NCI-H128 (cell line): ENCODE measurements around the gene ADCY4.

Experiments used
- DNase-seq: peaks from one replicate; lab custom pipeline; 2025; ENCODE audit not compliant: unreplicated experiment; lab: John Stamatoyannopoulos, UW

Gene ADCY4

DNA sequence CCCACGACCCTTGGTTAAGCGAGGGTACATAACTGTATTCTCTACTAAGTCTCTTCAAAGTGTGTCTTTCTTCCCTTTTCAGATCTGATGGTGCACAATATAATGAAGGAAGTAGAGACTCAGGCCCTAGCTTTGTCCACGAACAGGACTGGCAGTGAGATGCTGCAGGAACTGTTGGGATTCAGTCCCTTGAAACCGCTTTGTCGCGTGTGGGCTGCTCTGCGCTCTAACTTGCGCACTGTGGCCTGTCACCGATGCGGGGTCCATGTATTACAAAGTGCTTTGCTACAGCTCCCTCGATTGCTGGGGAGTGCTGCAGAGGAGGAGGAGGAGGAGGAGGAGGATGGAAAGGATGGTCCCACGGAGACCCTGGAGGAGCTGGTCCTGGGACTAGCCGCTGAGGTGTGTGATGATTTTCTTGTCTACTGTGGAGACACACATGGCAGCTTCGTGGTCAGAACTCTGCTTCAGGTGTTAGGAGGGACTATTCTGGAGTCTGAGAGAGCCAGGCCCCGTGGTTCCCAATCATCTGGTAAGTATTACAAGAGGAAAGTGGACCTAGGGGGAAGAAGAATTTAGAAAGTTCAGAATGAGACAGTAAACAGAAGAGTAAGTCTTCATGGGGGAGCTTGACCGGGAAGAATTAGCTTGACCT is 34.4 kb downstream of the ADCY4 start:
- DNase-seq, result no peak

DNA sequence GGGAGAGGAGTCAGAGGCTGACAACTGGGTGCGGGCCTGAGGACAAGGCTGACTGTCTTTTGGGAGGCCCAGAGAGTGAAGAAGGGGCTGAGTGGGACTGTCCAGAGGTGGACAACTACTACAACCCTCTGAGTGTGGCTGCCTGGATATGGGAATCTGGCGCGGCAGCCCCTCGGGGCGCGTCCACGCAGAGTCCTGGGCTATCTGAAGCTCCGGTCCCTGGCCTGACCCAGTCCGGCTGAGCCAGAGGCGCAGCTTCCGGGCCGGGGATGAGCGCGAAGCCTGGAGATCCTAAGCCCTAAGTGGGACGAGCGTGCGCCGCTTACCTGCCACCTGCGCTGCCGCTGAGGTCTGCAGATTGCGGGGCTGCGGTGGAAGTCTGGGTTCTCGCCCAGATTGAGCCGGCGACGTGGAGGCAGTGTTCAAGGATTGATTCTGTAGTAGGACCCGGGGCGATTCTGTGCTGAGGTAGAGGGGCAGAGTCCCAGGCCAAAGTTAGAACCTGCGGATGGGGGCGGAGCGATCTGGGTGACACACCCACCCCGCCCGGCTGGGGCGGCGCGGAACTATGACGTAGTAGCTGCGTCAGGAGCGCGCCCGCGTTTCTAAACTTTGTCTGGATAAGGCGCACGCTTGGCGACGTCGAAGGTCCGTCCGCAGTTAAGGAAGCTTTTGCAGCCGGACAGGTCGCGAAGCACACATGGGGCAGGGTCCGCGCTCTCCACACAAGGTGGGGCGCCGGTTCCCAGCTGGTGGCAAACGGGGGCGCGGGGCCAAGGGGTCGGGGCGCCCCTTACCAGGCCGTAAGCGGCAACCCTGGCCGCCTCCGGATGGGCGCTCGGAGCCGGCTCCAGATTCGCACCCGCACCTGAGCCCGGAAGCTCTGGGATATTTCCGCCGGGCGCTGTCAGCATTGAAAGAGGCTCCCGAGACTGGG is 35.3 kb downstream of the ADCY4 start, which contains the start of the genes DHRS1 and NOP9:
Gene DHRS1 (minus strand): TSS at position 526 of the 937 bp plus-strand sequence. CDS start 674 bp downstream, outside the sequence.
Gene NOP9 (plus strand): TSS at position 596 of the 937 bp plus-strand sequence. CDS start 105 bp downstream, at position 701.
- DNase-seq, result peak; percentile 63

DNA sequence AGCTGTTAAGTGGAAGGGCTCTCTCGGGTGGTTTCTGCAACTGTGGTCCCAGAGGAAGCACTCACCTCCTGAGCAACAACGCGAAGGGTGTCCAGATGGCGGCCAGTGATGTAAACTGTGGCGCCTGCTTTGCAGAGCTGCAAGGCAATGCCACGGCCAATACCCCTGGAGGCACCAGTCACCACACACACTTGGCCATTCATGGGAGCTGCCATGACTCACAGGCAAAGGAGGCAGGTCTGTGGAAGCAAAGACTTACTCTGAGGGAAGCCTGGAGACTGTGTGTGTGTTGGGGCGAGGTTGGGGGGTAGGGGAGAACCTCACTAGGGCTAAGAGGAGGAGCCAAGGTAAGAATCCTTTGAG is 36.0 kb downstream of the ADCY4 start:
- no peak for DNase-seq

DNA sequence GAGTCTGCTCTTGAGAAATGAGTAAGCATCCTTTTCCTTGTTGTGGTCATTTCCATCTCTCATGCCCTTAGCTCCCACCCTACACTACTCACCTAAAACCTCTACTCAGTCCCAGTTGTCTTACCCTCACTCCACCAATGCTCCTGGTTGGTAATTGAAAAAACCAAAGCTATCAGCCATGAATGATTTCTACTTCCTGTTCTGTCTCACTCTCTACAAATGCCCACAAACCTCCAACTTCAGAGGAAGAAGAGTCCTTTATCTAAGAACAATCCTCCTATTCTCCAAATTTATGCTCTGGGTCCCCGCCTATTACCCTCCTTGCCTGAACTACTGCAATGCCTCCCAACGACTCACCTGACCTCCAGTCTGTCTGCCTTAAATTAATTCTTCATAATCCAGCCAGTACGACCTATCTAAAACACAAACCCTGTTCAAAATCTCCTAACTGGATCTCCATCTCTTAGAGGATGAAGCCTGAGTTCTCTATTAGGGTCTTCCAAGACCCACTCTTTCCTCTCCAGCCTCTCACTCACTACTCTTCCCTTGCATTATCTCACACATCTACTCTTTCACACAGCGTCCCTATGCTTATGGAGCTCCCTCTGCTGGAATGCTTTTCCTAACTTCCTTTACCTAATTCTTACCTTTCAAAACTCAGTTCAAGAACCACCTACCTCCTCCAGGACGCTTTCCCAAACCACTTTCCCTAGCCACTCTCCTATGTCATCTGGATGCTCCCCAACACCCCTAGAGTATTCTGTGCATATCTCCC is 37.5 kb downstream of the ADCY4 start:
- DNase-seq, result no peak

DNA sequence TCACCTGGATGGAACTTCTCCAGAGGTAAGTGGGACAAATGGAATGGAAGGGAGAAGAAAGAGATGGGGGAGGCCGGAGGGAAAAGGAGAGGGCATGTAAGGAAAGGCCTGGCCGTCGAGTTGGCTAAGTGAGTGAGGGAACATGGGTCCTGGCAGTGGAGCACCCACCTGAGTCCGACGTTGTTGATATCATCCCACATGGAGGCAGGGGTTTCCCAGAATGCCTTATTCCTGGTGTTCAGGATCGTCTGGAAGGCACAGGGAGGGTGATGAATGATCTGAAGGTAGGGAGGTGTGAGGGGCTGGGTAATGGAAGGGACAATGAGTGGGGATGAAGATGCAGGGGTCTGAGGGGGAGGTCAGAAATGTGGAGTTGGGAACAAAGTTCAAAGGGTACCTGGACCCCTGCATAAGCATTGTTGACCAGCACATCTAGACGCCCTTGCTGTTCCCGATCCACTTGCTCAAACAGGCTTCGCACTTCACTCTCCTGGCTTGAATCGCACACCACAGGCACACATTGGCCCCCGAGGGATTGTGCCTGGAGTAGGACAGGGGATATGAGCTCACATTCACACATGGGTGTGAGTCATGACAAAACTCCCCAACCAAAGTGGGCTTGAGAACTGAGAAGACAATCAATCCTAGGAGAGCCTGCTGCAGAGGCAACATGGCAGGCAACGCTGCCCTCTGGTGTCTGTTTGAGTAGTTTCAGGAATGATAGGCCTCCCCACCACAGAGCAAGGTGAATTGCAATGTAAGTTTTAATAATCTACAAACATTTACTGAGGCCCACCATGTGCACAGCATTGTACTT is 38.3 kb downstream of the ADCY4 start:
- no peak for DNase-seq

DNA sequence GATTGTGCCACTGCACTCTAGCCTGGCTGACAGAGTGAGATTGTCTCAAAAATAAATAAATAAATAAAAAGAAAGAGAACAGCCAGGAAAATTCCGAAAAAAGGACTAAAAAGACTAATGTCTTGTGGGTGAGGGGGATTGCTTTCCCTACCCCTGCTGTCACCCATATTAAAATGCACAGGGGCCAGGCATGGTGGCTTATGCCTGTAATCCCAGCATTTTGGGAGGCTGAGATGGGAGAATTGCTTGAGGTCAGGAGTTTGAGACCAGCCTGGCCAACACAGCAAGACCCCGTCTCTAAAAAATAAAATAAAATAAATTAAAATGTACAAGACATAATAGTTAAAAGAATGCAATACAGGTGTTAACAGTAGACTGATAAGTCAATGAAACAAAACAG is 41.3 kb downstream of the ADCY4 start:
- DNase-seq, result no peak

DNA sequence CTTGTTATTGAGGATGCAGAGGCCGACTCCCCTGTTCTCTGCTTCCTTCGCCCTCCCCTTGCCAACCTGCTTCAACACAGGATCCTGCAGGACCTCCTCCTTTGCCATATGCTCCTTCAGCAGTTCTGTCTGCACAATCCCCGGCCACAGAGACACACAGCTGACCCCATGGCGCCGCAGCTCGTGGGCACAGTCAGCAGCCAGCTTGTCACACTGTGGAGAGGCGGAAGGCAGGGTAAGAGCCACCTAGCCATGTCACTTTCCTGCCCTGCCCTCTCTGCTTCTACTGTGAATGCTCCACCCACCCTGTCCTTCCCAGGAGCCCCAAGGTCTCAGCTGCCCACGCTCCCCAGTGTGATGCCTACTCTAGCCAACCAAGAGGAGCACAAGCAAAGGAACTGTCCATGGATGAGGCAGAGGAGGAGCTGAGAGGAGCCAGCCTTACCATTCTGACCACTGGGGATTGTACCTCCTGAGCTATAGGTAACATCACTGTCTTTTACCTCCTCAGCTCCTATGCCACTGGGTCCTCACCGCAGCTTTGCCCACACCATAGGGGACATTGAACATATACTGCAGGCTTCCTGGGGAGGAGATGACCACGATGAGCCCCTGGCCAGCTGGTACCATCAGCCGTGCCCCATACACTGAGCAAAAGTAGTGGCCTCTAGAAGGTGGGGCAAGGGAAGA is 42.6 kb downstream of the ADCY4 start:
- DNase-seq, result no peak

DNA sequence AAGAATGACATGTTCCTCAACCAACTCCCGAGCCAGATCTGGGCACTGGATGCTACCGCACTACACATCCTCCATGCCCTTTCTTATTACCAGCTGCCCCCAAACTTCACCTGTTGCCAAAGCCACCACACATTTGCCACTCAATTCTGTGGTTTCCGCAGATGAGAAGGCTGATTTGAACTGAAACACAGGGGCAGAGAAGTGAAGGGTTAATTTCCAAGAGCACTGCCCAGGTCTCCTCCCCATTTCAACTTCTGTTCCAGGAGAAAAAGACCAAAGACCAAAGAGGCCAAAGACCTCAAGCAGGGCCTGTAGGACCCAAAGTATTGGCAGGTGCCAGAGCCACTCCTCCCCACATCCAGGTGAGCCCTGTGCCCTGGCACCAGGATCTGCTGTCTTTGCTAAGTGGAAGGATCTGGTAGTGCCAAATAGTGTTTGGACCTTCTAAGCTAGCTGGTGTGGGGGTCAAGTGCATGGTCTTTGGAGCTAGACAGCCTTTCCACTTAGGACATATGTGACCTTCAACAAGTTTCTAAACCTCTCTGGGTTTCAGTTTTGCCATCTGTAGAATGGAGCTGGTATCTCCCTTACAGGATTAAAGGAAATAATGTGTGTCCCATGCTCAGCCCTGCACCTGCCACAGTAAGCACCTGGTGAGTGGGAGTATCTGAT is 43.3 kb downstream of the ADCY4 start:
- DNase-seq, result no peak

DNA sequence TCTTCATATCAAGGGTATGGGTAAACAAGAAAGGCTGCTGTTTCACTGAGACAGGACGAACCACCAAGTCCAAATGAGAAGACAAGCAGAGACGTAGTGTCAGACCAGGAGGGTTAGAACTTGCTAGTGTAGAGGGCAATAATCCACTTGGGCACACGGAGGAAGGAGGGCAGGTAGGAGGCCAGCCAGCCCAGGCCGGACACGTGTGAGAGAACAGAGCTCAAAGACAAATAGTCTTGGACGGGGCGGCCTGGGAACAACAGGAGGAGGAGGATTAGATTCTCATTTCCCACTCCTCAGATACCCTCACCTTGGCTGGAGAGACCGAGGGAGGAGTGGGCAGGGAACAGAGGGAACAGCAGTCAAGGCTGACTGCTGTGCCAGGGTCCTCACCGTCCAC is 44.1 kb downstream of the ADCY4 start:
- DNase-seq, result no peak

DNA sequence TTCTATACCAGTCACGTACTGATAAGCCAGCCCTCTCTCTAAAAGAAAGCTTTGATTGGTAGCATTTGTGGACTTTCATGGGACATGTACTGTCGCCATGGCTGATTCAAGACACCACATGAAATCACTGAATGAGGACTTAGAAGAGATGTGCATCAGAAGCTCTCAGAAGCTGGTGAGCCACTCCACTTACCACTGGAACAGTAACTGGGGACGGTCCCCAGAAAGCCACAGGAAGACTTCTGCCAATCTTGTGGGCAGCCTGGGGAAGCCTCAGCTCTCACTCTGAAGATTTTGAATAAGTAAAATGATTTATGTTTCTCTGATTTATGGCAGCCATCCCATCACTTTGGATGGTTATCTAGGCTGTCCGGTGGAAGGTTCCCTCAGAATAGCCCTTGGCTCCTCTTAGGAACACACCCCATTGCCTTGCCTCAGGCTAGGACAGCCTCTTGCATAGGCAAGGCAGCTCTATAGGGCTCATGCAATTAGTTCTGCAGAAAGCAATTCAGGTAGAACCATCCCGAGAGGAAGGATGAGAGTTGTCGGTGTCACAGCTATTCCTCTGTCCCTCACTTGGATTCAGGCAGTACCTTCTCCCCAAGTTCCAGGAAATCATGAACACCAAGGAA is 45.1 kb downstream of the ADCY4 start:
- no peak for DNase-seq

DNA sequence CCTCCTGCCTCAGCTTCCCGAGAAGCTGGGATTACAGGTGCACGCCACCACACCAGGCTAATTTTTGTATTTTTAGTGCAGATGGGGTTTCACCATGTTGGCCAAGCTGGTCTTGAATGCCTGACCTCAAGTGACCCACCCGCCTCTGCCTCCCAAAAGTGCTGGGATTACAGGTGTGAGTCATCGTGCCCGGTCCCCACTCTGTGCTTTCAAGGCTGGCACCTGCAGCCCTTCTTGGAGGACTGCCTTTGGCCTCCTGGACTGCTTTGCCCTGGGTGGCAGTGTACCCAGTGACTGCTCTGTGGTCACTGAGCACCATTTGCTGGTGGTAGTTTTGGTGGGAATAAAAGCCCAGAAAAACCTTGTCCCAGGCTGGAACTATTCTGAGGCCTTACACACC is 47.9 kb downstream of the ADCY4 start:
- no peak for DNase-seq

DNA sequence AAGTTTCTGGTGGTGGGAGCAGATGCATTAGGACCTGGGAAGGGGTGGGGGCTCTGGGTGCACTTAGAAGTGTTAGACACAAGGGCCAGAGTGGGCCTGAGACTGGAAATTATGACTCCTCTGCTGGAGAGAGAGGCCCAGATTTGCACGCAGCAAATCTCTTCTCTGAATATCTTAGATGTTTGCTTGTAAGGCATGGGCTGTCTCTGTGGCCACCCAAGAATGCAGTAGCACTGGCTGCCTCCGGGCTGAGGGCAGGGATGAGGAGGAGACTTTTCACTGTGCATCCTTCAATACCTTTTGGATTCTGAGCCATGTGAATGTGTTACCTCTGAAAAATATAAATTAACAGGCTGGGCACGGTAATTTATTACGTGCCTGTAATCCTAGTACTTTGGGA is 49.5 kb downstream of the ADCY4 start:
- DNase-seq, result no peak

DNA sequence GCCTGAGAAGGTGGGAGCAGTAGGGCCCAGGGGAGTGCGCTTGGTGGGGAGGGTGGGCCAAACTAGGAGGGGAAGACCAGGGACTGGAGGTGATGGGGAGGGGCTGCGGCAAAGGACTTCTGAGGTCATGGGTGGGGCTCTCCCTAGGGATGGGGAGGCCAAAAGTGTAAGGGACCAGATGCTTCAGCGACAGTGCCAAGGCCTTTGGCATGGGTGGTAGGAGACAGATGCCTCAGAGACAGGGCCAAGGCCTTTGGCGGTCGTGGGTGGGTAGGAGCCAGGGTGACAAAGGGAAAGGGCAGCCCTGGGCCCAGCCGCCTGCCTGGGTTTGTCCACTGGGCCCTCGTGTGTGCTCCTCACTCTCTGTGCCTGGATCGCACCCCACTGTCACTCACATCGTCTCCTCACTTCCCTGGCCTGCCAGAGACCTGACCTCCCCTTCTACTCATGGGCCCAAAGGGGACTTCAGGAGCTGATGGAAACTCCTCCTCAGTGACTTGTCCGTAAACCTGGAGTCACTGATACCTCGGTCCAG is 50.3 kb downstream of the ADCY4 start:
- no peak for DNase-seq

DNA sequence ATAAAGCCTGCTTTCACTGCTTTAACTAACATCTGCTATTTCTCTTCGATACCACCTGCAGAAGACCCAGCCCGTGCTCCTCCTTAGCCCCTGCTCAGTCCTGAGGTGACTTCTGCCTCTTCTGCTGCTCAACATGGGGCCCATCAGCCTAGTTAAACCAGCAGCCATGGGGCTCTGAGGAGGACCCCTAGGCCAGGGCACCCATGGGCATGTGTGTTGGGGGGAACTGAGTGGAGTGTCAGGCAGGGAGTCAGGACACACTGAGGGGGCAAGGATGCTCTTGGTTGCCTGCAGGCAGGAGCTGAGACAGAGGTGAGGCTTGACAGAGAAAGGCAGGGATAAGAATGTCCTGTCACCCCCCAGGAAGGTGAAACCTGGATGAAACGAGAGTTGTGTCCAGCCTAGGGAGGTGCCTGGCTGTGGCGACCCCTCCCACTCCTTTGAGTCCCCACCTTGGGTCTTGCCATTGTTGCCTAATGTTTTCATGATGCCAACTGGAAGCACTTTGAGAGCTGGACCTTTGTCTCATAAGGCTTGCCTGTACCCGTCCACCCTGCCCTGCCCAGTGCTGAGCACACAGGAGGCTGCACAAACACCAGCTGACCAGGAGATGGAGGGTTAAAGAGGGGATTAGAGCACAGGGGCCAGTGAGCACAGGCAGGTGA is 50.9 kb downstream of the ADCY4 start:
- no peak for DNase-seq

DNA sequence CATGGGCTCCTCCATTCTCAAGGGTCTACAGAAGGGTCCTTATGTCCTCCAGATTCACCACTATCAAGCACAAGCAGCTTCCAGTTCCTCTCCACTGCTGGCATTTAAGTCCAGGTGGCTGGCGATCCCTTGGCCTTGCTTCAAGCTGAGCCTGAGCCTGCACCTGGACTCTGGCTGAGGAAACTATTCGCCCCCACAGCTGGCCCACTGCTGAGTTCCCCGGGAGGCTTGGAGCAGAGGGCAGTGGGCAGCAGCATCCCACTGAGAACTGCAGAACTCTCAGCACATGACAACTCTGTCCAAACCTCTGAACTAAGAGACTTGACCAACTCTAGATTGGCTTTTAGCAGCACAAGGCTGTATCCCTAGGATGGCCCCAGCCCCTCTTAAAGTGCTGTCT is 52.1 kb downstream of the ADCY4 start:
- no peak for DNase-seq

DNA sequence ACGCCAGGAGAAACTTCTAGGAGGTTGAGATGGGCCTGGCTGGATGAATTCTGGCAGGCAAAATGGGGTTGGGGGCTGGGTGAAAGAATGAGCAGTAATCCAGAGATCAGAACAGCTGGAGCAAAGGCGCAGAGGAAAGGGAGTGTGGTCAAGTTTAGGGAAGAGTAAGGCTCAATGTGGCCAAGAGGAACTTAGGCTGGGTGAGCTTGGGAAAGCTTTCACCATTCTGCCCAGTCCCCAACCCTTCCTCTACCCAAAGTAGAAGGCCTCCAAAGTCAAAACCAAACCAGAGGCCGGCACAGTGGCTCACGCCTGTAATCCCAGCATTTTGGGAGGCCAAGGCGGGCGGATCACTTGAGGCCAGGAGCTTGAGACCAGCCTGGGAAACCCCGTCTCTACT is 53.2 kb downstream of the ADCY4 start:
- no peak for DNase-seq

DNA sequence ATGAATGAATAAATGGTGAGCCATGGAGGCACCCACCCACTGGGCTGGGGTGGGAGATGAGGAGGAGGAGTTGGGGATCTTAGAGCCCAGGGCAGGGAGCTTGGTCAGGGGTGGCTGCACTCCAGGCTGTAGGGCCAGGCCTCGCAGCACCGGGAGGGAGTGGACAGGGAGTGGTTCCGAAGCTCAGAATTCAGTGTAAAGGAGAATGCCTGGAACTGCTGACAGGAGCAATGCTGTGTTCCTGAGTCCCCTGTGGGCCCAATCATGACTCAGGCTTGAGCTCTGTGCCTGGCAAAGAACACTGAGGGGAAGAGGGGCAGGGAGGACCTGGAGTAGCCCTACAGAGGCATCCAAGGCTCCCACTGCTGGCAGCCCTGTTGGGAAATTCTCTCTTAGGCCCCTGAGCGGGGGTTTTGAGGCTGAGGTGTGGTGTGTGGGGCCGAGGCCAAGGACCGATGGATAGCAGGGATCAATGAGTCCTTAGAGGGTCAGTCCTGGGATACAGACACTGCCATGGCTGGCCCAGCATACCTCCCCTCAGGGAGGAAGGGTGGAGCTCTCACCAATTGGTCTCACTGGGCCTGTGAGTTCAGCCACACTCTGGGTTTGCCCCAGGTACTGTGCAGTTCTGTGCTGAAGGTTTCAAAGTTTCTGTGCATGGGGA is 53.9 kb downstream of the ADCY4 start:
- no peak for DNase-seq
